HepG2 (cell line): ENCODE results near the gene PRKN. TPM values are rescaled to one million over a fixed set of nuclear protein-coding genes. Genes with fewer than 3 reads are reported as not detected.

Experiments
- ATAC-seq: fragments of 200-7000 bp; cut with Tn5 transposase; 3 replicates; pipeline ENCODE4 v1.9.1; 2020; ENCODE audit warnings: mild to moderate bottlenecking, moderate library complexity
- BruUV-seq: library from RNA; stranded (reverse); fragments of 400-500 nt; replicated peaks from 2 replicates; lab custom pipeline; 2021; lab: Mats Ljungman, UMichigan
- CTCF ChIA-PET: fragments of 300-600 bp; formaldehyde crosslinking; extraction: SDS; loops from one replicate; lab custom pipeline; 2021; ENCODE audit warnings: low total read pairs, inconsistent platforms, low intra/inter-chr PET ratio; lab: Yijun Ruan, JAX
- POLR2A ChIA-PET: fragments of 350-600 bp; sonication (Branson Sonifier 250); formaldehyde crosslinking; loops from one replicate; lab custom pipeline; 2020; ENCODE audit warnings: antibody characterized with exemption, inconsistent platforms; lab: Yijun Ruan, JAX
- DNase-seq: peaks from one replicate; pipeline ENCODE4 v3.0.0-alpha.2; 2015; ENCODE audit warnings: low spot score
- FAIRE-seq: peaks from 3 replicates; lab custom pipeline; 2011; peaks lifted over from hg19 to GRCh38; lab: Jason Lieb, UNC
- H2AFZ ChIP-seq: one replicate; pipeline ENCODE4 v1.6.1; 2011; ENCODE audit warnings: low read length, inconsistent platforms
- H3K27ac ChIP-seq: fragments of 300-600 bp; 3 replicates; pipeline ENCODE4 v1.8.0; 2011; ENCODE audit warnings: mixed run types, mild to moderate bottlenecking, mixed read lengths, low read length, inconsistent platforms; ENCODE audit not compliant: insufficient read depth; ENCODE audit errors: extremely low read length
- H3K27me3 ChIP-seq, 2 experiments: fragments of 200-600 bp in 1 of 2; 2 replicates in 1 of 2; 3 replicates in 1 of 2; pipeline versions ENCODE4 v1.6.0 to v1.8.0; 2011; ENCODE audit warnings: low read length in 2 of 2, mild to moderate bottlenecking in 2 of 2, moderate library complexity in 2 of 2, inconsistent platforms in 1 of 2; ENCODE audit not compliant: insufficient read depth in 2 of 2, control insufficient read depth in 1 of 2
- H3K36me3 ChIP-seq, 2 experiments: fragments of 200-600 bp in 1 of 2; replicated peaks in 1 of 2; 2 replicates in 1 of 2; 3 replicates in 1 of 2; pipeline versions ENCODE4 v1.5.1 to v1.8.0; 2011; ENCODE audit warnings: low read length in 2 of 2, inconsistent platforms in 1 of 2; ENCODE audit not compliant: insufficient read depth in 2 of 2, control insufficient read depth in 1 of 2
- H3K4me1 ChIP-seq: 2 replicates; pipeline ENCODE4 v1.5.1; 2012; ENCODE audit warnings: low read length, inconsistent platforms; ENCODE audit not compliant: insufficient read depth
- H3K4me2 ChIP-seq: 2 replicates; pipeline ENCODE4 v1.6.0; 2011; ENCODE audit warnings: low read depth, low read length, inconsistent platforms
- H3K4me3 ChIP-seq, 3 experiments: fragments of 200-600 bp in 1 of 3; sonication (generic), shearing (Covaris generic) in 1 of 3; replicated peaks in 1 of 3; 2 replicates each; pipeline ENCODE4 v1.5.1; 2011 to 2016; ENCODE audit warnings: low read length in 3 of 3, inconsistent platforms in 2 of 3, low read depth in 2 of 3, mild to moderate bottlenecking in 2 of 3, control low read depth in 1 of 3, mixed read lengths in 1 of 3; ENCODE audit not compliant: insufficient read depth in 1 of 3
- H3K79me2 ChIP-seq: one replicate; pipeline ENCODE4 v1.6.1; 2011; ENCODE audit warnings: low read length, inconsistent platforms; ENCODE audit not compliant: insufficient read depth
- H3K9ac ChIP-seq: 2 replicates; pipeline ENCODE4 v1.6.0; 2011; ENCODE audit warnings: mild to moderate bottlenecking, low read depth, low read length, inconsistent platforms; ENCODE audit not compliant: insufficient read depth
- H3K9me3 ChIP-seq: 2 replicates; pipeline ENCODE4 v1.5.1; 2012; ENCODE audit warnings: mild to moderate bottlenecking, low read length
- H4K20me1 ChIP-seq: 2 replicates; pipeline ENCODE4 v1.6.0; 2011; ENCODE audit warnings: inconsistent platforms, mild to moderate bottlenecking, low read length, moderate library complexity; ENCODE audit not compliant: insufficient read depth
- ATM ChIP-seq: fragments of 450-650 bp; IDR thresholded peaks from 2 replicates; pipeline ENCODE4 v1.7.1; 2017; ENCODE audit warnings: mild to moderate bottlenecking, borderline replicate concordance
- KLF6 ChIP-seq: IDR thresholded peaks from 2 replicates; pipeline ENCODE4 v1.8.0; 2016; ENCODE audit warnings: missing biosample characterization, missing genetic modification reagents
- NAIF1 ChIP-seq: sonication (generic); formaldehyde crosslinking; IDR thresholded peaks from 2 replicates; pipeline ENCODE4 v1.5.0; 2020; ENCODE audit warnings: mild to moderate bottlenecking, missing genetic modification reagents, borderline replicate concordance
- PAX8 ChIP-seq: sonication (generic); formaldehyde crosslinking; IDR thresholded peaks from 2 replicates; pipeline ENCODE4 v1.8.0; 2022; ENCODE audit warnings: mild to moderate bottlenecking, missing genetic modification reagents, borderline replicate concordance
- POLR2AphosphoS2 ChIP-seq: IDR thresholded peaks from 2 replicates; pipeline ENCODE4 v1.6.1; 2011; ENCODE audit warnings: low read depth, low read length, improper control_type of control experiment
- ZNF547 ChIP-seq: sonication (generic); formaldehyde crosslinking; IDR thresholded peaks from 2 replicates; pipeline ENCODE4 v1.5.1; 2020; ENCODE audit warnings: mild to moderate bottlenecking, missing genetic modification reagents
- ZNF557 ChIP-seq: sonication (generic); formaldehyde crosslinking; IDR thresholded peaks from 2 replicates; pipeline ENCODE4 v1.4.0; 2020; ENCODE audit warnings: missing genetic modification reagents
- ZSCAN29 ChIP-seq: sonication (generic); formaldehyde crosslinking; conservative IDR thresholded peaks from 2 replicates; pipeline ENCODE4 v1.4.0; 2020; ENCODE audit warnings: mild to moderate bottlenecking, missing genetic modification reagents
- in situ Hi-C: cut with HindIII; loops from 2 replicates; pipeline ENCODE4 v1.10.0; 2017; ENCODE audit warnings: low pct_unique_long_range_greater_than_20kb; ENCODE audit not compliant: extremely low pct_ligation_motif_present
- intact Hi-C: fragments of 100-400 bp; cut with micrococcal nuclease; formaldehyde crosslinking; loops from one replicate; pipeline ENCODE4 v1.10.0; 2022; ENCODE audit not compliant: unreplicated experiment
- polyA plus RNA-seq, 8 experiments: library from polyadenylated mRNA; depleted of rRNA in 3 of 8; stranded (reverse) in 7 of 8; unstranded in 1 of 8; fragments of >200 nt; fragmentation: Illumina TruSeq in 4 of 8; extraction: Trizol in 4 of 8; gene quantifications; 2 replicates each; pipeline versions ENCODE4 v1.2.1 to v1.2.3, GENCODE V29; 2011 to 2016; ENCODE audit warnings: low read depth in 4 of 8, missing spikeins in 1 of 8, mixed read lengths in 1 of 8; ENCODE audit not compliant: insufficient read depth in 1 of 8
- total RNA-seq, 5 experiments: library from RNA; depleted of rRNA; stranded (reverse); fragments of >200 nt; fragmentation: Illumina TruSeq; extraction: Trizol; gene quantifications; 2 replicates each; pipeline ENCODE4 v1.2.3, GENCODE V29; 2016; ENCODE audit warnings: low read depth in 1 of 5
- TF ChIP-seq, protein P1 (sequence below): sonication (generic); formaldehyde crosslinking; IDR thresholded peaks from 2 replicates; pipeline ENCODE4 v1.4.0; 2020; ENCODE audit warnings: mild to moderate bottlenecking, missing genetic modification reagents, borderline replicate concordance

The PRKN gene
- total and polyA plus RNA-seq, 2 of the 13 experiments (the other 11 are each of a cell fraction or from before 2014, with no cell fraction given) = 0.31 to 0.44 TPM

DNA sequence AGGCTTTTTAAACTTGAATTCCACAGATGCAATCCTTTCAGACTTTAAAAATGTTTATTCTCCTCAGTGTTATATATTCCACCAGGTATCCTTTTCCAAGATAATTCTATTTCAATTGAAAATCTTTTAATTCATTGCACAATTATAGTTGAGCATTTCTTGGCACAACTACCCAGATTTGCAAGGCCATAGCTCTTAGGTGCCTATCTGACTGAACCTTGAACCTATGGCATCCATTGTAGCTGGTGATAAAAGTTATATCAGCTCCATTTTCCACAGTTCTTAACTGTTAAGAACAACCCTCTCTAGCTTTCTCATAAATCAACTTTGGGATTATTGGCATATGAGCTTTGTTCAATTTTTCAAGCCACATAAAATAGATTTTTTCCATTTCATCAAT lies 42.6 kb upstream of the PRKN start (continued):
- TF ChIP-seq, protein P1, sequence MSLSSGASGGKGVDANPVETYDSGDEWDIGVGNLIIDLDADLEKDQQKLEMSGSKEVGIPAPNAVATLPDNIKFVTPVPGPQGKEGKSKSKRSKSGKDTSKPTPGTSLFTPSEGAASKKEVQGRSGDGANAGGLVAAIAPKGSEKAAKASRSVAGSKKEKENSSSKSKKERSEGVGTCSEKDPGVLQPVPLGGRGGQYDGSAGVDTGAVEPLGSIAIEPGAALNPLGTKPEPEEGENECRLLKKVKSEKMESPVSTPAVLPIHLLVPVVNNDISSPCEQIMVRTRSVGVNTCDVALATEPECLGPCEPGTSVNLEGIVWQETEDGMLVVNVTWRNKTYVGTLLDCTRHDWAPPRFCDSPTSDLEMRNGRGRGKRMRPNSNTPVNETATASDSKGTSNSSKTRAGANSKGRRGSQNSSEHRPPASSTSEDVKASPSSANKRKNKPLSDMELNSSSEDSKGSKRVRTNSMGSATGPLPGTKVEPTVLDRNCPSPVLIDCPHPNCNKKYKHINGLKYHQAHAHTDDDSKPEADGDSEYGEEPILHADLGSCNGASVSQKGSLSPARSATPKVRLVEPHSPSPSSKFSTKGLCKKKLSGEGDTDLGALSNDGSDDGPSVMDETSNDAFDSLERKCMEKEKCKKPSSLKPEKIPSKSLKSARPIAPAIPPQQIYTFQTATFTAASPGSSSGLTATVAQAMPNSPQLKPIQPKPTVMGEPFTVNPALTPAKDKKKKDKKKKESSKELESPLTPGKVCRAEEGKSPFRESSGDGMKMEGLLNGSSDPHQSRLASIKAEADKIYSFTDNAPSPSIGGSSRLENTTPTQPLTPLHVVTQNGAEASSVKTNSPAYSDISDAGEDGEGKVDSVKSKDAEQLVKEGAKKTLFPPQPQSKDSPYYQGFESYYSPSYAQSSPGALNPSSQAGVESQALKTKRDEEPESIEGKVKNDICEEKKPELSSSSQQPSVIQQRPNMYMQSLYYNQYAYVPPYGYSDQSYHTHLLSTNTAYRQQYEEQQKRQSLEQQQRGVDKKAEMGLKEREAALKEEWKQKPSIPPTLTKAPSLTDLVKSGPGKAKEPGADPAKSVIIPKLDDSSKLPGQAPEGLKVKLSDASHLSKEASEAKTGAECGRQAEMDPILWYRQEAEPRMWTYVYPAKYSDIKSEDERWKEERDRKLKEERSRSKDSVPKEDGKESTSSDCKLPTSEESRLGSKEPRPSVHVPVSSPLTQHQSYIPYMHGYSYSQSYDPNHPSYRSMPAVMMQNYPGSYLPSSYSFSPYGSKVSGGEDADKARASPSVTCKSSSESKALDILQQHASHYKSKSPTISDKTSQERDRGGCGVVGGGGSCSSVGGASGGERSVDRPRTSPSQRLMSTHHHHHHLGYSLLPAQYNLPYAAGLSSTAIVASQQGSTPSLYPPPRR (CRISPR knock-in tag) = no peak
- TF ChIP-seq ZNF557 = no peak
- TF ChIP-seq KLF6 (CRISPR knock-in tag) = no peak
- TF ChIP-seq NAIF1 (CRISPR knock-in tag) = no peak
- TF ChIP-seq ZNF547 (CRISPR knock-in tag) = no peak
- no peak for TF ChIP-seq PAX8

DNA sequence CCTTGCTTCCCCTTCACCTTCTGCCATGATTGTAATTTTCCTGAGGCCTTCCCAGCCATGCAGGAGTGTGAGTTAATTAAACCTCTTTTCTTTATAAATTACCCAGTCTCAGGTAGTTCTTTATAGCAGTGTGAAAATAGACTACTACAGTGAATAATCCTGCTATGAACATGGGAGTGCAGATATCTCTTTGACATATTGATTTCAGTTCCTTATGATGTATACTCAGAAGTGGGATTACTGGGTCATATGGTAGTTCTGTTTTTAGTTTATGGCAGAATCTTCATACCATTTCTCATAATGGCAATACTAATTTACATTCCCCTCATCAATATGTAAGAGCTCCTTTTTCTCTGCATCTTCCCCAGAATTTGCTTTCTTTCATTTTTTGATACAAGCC lies 26.2 kb upstream of the PRKN start:
- Histone ChIP-seq H3K79me2 (no peaks in the 10 kb centered on the region), H3K36me3 (no peaks in the 10 kb centered on the region), H2AFZ (no peak overlapping the region), H3K27me3 (no peaks in the 10 kb centered on the region)
- ATAC-seq = no peak
- no peak for DNase-seq
- intact Hi-C loops = no loop called here
- TF ChIP-seq ZSCAN29 (CRISPR knock-in tag) = no peak
- no peak for TF ChIP-seq ATM
- TF ChIP-seq POLR2AphosphoS2 = no peak
- TF ChIP-seq, all 625 proteins: peak for 0
- no peak for FAIRE-seq
- BruUV-seq = no TSS peak
- ChIA-PET CTCF (no interaction called here), POLR2A (no interaction called here)
- H3K9me3 ChIP-seq = peaks cover 22% of the 10 kb centered on the region; the same call in 1 of the 2 replicates
- in situ Hi-C loops = no loop called here
- H3K27ac ChIP-seq = no peak overlapping the region
- no peak overlapping the region for H3K4me3 ChIP-seq
- no peak overlapping the region for H3K4me2 ChIP-seq
- H4K20me1 ChIP-seq = no peaks in the 10 kb centered on the region
- no peak overlapping the region for H3K9ac ChIP-seq
- no peaks in the 10 kb centered on the region for H3K4me1 ChIP-seq
